ENCODE data around the gene LRPPRC.

The LRPPRC gene

GRCh38 chr2:43906448-43907109 is 89.2 kb downstream of the LRPPRC start:
- DNase-seq (ENCODE audit: low spot score) = no peak

DNA sequence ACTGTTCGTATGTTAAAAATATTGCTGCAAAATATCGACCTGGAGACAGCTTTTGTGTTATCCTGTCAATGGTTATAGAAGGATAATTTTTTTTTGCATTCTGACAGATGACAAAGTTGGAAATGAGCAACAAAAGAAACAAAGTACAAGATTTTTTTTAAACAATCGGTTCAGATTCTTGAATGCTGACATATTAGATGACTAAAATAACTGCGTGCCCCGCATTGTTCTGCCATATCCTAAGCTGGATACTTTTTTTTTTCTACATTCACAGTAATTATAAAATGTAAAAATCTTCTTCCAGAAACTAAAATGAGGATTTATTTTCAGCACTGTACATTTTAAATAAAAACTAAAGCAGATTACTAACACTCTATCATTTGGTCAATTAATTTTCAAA is 89.9 kb downstream of the LRPPRC start:
- no peak for DNase-seq (ENCODE audit: low spot score)

DNA sequence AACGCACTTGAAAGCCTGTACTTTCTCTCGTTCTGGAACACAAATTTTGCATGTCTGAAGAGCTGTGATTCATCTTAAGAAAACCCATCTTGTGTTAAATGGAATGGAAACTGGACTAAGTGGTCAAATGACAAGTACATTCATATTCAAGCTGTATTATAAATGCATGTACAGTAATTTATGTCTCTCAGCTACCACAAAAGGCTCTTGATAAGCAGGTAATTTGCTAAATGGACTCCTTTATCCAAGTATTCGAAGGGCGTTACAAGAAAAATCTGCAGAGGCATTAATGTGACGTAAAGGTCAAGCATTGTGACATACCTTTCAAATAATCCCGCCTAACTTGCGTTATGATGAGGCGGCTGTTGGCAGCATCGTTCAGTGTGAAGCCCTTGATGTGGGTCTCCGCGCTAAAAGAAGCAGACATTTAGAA is 90.4 kb downstream of the LRPPRC start:
- DNase-seq (ENCODE audit: low spot score) = no peak

- DNase-seq (ENCODE audit: low spot score) = no peak
Observed at GRCh38 chr2:43899589-43899988, 96.2 kb downstream of the LRPPRC start.

GRCh38 chr2:43898838-43899346 is 96.9 kb downstream of the LRPPRC start:
- no peak for DNase-seq (ENCODE audit: low spot score)

DNA sequence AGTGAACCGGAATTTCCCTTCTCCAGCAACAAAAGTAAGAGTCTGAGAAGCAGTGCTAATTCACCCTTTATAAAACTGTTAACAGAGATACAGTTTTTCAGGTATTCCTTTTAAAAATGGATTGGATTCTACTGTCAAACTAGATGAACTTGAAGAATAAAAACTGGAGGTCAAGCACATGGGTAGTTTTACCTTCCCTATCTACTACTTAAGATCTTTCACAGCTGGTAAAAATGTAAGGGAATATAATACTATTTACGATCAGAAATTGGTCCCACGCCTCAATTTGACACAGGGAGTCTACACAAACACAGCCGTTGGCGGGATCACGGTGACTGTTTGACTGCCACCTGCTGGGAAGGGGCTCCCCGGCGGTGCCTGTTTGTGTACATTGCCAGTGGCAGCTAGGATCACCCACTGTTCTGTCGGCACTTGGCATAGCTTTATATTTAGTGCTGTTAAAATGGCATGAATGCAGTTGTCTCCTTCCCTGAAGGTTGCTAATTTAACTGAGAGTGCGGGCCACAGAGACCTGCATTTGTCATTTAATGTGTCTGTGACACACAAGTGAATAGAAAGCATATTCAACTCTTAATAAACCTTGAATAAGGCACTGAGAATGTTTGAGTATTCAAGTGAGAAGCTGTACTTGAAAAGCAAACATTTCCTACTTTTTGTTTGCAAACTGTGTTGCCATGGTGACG is 97.5 kb downstream of the LRPPRC start:
- no peak for DNase-seq (ENCODE audit: low spot score)

GRCh38 chr2:43897492-43897891 is 98.3 kb downstream of the LRPPRC start:
- no peak for DNase-seq (ENCODE audit: low spot score)

DNA sequence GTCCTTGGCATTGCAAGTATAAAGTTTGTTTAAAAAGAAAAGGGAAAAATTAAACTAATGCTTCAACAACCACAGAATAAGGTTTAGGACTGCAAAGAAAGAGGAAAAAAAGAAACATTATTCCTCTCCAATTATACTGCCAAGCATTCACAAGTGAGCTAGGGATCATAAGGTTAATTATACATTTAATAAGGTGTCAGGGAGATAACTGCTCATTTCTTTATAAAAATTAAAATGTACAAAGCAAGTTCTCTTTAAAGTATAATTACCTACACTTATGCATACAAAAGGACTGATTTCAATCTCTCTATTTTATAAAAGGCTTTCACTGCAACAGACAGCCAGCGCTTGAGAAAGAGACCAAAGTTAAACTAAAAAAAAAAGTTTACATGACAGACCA is 98.9 kb downstream of the LRPPRC start:
- DNase-seq (ENCODE audit: low spot score) = no peak

DNA sequence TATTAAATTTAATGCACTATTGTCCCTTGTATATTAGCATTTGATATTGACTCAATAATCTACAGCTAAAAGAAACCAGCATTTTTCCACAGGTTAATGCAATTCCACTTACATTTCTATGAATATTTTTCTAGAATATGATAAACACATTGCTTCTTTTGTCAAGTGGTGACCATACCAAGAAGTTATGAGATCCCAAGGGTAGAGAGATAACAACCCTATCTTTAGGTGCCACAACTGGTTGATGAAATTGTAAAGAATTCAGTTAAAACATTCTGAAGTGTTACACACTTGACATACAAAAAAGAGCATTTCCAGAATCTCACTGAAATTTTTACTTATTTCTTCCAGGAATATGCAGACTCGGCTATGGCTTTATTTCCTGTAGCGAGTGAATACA is 101.0 kb downstream of the LRPPRC start:
- no peak for DNase-seq (ENCODE audit: low spot score)

GRCh38 chr2:43890855-43891254 is 104.9 kb downstream of the LRPPRC start:
- no peak for DNase-seq (ENCODE audit: low spot score)

GRCh38 chr2:43889416-43889815 is 106.4 kb downstream of the LRPPRC start:
- DNase-seq (ENCODE audit: low spot score) = no peak

GRCh38 chr2:43887176-43887575 is 108.6 kb downstream of the LRPPRC start:
- DNase-seq (ENCODE audit: low spot score) = no peak

- DNase-seq (ENCODE audit: low spot score) = no peak
Observed at GRCh38 chr2:43885132-43885632, 110.6 kb downstream of the LRPPRC start.

GRCh38 chr2:43884689-43885088 is 111.1 kb downstream of the LRPPRC start:
- DNase-seq (ENCODE audit: low spot score) = no peak

DNA sequence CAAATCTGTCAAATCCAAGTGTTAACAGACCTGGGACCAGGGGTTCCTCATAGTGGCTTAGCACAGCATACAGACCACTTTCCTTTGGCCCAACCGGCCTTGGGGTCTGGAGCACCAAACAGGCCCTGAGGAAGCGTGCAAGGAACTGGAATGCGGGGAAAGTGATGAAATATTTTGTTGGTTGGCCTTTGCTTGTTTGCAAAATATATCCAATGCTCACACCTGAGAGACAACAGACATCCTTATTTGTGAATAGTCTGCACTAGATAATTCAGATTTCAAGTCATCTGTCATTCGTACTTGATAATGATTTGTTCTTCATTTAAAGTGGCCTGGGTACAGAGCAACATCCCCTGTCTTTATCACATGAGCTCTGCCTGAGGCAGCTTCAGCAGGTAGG is 113.5 kb downstream of the LRPPRC start:
- no peak for DNase-seq (ENCODE audit: low spot score)

- no peak for DNase-seq (ENCODE audit: low spot score)
Observed at GRCh38 chr2:43880952-43881351, 114.8 kb downstream of the LRPPRC start.

- DNase-seq (ENCODE audit: low spot score) = no peak
Observed at GRCh38 chr2:43880471-43880870, 115.3 kb downstream of the LRPPRC start.

GRCh38 chr2:43879261-43879660 is 116.5 kb downstream of the LRPPRC start:
- DNase-seq (ENCODE audit: low spot score) = no peak

DNA sequence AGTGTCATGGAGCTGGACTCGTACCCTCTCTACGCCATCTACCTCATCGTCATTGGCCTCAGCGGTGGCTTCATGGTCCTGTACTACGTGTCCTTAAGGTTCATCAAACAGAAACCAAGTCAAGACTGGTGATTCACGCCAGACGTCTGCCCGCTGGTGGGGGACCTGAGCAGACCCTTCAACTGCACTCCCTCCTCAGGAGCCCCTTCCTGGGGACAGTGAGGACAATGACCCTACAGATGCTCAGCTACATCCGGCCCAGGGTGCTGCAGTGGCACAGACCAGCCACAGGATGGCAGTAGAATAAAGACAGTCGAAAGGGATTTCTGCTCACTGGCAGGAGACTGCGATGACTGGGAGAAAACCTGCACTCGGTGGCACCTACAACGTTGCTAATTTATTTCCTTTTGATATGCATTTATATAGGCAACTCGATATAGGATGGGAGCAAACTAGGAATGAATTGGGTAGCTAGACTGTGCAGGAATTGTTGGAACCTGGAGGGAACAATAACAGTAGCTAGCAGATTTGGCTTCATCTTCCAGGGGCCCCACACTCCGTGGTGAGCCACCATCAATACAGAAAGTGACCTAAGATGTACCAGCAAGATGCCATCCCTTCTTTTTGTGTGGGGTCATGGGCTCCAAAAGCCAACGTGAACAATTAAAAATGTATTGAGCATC is 117.9 kb downstream of the LRPPRC start:
- peak; percentile 61 for DNase-seq (ENCODE audit: low spot score)

DNA sequence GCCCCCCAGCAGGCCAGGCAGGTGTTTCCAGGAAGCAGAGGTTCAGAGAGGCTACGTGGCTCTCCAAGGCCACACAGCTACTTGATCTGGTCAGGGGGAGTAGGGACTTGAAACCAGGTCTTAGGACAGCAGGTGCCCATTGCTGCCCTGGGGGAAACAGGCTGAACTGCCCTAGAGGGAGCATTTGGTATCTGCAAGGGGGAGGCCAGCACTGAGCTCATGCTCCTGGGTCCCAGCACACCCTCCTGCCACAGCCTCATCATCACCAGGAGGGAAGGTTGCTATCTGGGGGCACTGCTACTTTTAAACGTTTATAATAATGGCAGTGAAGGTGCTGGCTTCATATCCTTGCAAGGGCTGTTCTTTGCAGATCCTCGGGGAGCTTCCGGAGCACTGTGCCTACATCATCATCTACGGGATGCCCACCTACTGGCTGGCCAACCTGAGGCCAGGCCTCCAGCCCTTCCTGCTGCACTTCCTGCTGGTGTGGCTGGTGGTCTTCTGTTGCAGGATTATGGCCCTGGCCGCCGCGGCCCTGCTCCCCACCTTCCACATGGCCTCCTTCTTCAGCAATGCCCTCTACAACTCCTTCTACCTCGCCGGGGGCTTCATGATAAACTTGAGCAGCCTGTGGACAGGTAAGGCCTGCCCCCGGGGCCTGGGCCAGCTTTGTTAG is 120.9 kb downstream of the LRPPRC start:
- no peak for DNase-seq (ENCODE audit: low spot score)

GRCh38 chr2:43872151-43872550 is 123.6 kb downstream of the LRPPRC start:
- no peak for DNase-seq (ENCODE audit: low spot score)

DNA sequence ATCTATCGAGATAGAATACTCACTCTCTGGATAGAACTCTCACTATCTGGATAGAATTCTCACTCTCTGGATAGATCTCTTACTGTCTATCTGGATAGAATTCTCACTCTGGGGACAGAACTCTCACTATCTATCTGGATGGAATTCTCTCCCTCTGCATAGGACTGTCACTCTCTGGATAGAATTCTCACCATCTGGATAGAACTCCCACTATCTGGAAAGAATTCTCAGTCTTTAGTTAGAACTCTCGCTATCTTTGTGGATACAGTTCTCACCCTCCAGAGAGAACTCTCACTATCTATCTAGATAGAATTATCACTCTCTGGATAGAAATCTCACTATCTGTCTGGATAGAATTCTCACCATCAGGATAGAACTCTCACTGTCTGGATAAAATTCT is 140.5 kb downstream of the LRPPRC start:
- no peak for DNase-seq (ENCODE audit: low spot score)

All from HuH-7 (cell line).